Coronary artery (tissue), 2 donors: Measurements from ENCODE around the gene CDC42SE2.
"Not testable (repeated sequence)": the region's sequence is repeated elsewhere in the genome, so short reads cannot be mapped to it uniquely, and the experiment has no call there.

Experiments used
- DNase-seq: peaks from one replicate; pipeline ENCODE4 v3.0.0-alpha.2; 2017; ENCODE audit warnings: low spot score
- H3K27ac ChIP-seq, 2 donors: fragments of 200-600 bp; sonication (generic); one replicate each; pipeline ENCODE4 v1.5.1; 2016 to 2019
- H3K4me3 ChIP-seq: fragments of 200-600 bp; sonication (generic); 2 replicates; pipeline ENCODE4 v1.5.1; 2016; ENCODE audit warnings: mild to moderate bottlenecking, moderate library complexity
- TF ChIP-seq, protein P1 (sequence below): fragments of 200-600 bp; sonication (generic); IDR thresholded peaks from one replicate; pipeline ENCODE4 v1.5.1; 2019; ENCODE audit warnings: antibody characterized with exemption

The CDC42SE2 gene

GRCh38 chr5:131375351-131375750, 111.5 kb downstream of the CDC42SE2 start:
- TF ChIP-seq, protein P1, sequence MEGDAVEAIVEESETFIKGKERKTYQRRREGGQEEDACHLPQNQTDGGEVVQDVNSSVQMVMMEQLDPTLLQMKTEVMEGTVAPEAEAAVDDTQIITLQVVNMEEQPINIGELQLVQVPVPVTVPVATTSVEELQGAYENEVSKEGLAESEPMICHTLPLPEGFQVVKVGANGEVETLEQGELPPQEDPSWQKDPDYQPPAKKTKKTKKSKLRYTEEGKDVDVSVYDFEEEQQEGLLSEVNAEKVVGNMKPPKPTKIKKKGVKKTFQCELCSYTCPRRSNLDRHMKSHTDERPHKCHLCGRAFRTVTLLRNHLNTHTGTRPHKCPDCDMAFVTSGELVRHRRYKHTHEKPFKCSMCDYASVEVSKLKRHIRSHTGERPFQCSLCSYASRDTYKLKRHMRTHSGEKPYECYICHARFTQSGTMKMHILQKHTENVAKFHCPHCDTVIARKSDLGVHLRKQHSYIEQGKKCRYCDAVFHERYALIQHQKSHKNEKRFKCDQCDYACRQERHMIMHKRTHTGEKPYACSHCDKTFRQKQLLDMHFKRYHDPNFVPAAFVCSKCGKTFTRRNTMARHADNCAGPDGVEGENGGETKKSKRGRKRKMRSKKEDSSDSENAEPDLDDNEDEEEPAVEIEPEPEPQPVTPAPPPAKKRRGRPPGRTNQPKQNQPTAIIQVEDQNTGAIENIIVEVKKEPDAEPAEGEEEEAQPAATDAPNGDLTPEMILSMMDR: no peak
- Histone ChIP-seq H3K27ac (no peak overlapping the region), H3K4me3 (no peak overlapping the region)
- no peak for DNase-seq

GRCh38 chr5:131377346-131377745, 113.5 kb downstream of the CDC42SE2 start:
- Histone ChIP-seq H3K27ac (no peak overlapping the region), H3K4me3 (no peak overlapping the region)
- DNase-seq: no peak
- TF ChIP-seq, protein P1: no peak

DNA sequence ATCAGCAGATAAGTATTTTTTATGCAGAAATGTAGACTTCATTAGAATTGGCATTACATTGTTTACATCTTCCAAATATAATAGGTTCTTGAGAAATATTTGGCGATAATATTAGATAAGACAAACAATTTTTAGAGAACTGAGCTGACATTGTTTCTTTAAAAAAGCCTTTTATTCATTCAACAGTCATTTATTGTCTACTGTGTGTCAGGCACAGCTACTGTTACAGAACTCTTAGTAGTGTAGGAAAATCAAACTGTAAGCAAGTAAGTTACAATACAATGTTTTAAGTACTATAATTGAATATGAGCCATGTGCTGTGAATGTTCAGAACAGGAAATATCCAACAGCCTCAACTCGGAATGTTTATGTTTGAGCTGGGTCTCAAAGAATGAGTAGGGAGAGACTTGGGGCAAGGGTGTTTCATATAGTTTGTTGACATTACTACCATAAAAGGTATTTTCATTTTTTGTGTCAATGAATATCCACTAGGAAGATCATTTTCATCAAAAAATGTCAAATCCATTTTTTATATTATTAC, 114.0 kb downstream of the CDC42SE2 start:
- DNase-seq: no peak
- TF ChIP-seq, protein P1: no peak
- H3K27ac ChIP-seq: no peak overlapping the region
- no peak overlapping the region for H3K4me3 ChIP-seq

DNA sequence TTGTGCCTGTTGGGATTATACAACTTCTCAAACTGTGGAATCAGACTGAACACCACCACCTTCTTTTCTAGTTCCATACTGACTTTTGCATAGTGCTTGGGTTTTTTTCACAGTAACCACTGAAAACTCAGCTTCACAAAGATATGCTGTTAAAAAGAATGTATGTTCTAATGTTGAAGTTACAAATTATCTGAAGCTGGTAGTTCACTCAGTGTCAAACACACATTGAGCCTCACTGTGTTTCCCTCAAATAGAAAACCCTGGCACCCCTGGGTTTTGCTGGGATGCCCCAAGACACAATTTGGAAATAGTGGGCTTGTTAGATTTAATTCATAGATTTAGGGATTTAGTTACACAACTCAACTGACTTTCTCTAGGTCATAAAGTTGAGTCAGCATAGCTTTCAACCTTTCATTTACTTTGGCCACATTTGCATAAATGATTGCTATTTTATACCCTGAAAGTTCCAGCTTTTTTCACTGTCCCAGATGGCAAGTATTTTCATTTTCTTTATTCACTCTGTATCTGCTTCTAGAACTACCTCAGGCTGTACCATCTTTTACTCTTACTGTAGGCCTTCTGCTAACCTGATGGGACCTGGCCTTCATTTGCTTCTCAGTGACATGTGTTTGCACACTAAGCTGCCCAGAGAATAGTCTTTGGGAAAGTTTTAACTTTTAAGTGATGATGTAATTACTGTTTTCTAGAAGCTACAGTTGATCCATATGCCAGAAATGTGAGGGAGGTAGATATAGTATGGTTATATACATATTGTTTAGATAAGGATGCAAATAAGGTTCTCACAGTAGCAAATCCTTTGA, 115.1 kb downstream of the CDC42SE2 start:
- Histone ChIP-seq H3K4me3 (no peak overlapping the region), H3K27ac (peak overlapping the region in 1 of 2 donors; percentile 20)
- TF ChIP-seq, protein P1: no peak
- no peak for DNase-seq

DNA sequence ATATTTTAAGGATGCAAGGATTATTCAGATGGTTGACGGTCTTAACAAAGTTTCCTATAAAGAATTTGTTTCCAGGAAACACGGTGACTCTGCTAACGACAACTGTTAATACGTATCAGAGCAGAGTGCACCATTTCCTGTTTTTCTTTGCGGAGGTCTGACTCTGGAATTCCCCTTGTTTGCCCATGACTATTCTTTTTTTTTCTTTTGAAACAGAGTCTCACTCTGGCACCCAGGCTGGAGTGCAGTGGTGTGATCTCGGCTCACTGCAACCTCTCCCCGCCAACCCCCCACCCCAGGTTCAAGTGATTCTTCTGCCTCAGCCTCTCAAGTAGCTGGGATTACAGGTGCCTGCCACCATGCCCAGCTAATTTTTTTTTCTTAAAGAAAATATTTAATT, 115.9 kb downstream of the CDC42SE2 start:
- TF ChIP-seq, protein P1: no peak
- Histone ChIP-seq H3K4me3 (no peak overlapping the region), H3K27ac (peak overlapping the region in 1 of 2 donors; percentile 20)
- no peak for DNase-seq

DNA sequence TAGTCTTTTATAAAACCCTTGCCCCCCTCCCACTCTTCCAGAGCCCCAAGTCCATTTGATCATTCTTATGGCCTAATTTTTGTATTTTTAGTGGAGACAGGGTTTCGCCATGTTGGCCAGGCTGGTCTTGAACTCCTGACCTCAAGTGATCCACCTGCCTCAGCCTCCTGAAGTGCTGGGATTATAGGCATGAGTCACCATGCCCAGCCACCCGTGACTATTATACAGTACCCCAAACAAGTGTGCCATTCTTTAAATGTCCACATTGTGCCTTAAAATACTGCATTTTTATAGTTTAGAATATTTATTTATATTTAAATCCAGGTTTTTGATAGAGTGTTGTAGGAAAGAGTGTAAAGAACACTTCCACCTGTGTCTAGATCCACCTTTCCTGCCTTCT, 116.4 kb downstream of the CDC42SE2 start:
- peak overlapping the region in 1 of 2 donors; percentile 12 for H3K27ac ChIP-seq
- not testable (repeated sequence) for DNase-seq, H3K4me3 ChIP-seq

DNA sequence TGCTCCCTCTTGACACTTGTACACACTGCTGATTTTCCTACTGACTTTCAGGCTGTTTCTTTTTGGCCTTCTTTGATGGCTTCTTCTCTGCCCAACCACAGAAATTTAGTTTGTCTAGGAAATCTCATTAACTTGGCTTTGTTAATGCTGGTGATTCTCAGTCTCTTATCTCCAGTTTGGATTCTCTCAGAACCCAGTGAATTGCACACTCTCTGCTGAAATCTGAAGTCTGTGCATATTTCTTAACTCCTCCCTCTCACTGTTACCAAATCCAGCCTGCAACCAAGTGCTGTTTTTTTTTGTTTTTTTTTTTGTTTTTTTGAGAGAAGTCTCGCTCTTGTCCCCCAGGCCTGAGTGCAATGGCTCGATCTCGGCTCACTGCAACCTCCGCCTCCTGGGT, 117.2 kb downstream of the CDC42SE2 start:
- no peak for DNase-seq
- Histone ChIP-seq H3K4me3 (no peak overlapping the region), H3K27ac (no peak overlapping the region)
- TF ChIP-seq, protein P1: no peak
